Gastrocnemius medialis (tissue), 4 donors: ENCODE data around the gene TJP3. TPM values are rescaled to one million over a fixed set of nuclear protein-coding genes. Genes with fewer than 3 reads are reported as not detected.

Experiments
- ATAC-seq, 2 donors: fragments of 150-250 bp; one replicate each; pipeline ENCODE4 v1.9.1; 2016
- DNase-seq, 2 donors: peaks; one replicate each; pipeline ENCODE4 v3.0.0-alpha.2; 2019
- H3K27ac ChIP-seq, 4 donors: fragments of 200-600 bp; sonication (generic); 1 replicate in 1 of 4; 2 replicates in 3 of 4; pipeline ENCODE4 v1.5.1; 2016 to 2018; ENCODE audit warnings: mild to moderate bottlenecking in 2 of 4, moderate library complexity in 1 of 4
- H3K27me3 ChIP-seq, 3 donors: fragments of 200-600 bp; sonication (generic) in 2 of 3; 1 replicate in 1 of 3; 2 replicates in 2 of 3; pipeline versions ENCODE4 v1.5.1 to v1.6.0; 2016 to 2019; ENCODE audit warnings: mild to moderate bottlenecking in 1 of 3, moderate library complexity in 1 of 3
- H3K36me3 ChIP-seq, 2 donors: fragments of 200-600 bp; sonication (generic) in 1 of 2; one replicate each; pipeline ENCODE4 v1.5.1; 2017 to 2018
- H3K4me1 ChIP-seq, 2 donors: fragments of 200-600 bp; sonication (generic) in 1 of 2; one replicate each; pipeline ENCODE4 v1.5.1; 2016 to 2017; ENCODE audit warnings: mild to moderate bottlenecking in 2 of 2
- H3K4me3 ChIP-seq, 4 donors: fragments of 200-600 bp; sonication (generic) in 3 of 4; 1 replicate in 1 of 4; 2 replicates in 3 of 4; pipeline ENCODE4 v1.5.1; 2016 to 2019; ENCODE audit warnings: mild to moderate bottlenecking in 2 of 4
- H3K9me3 ChIP-seq, 3 donors: fragments of 200-600 bp; sonication (generic) in 2 of 3; 1 replicate in 1 of 3; 2 replicates in 2 of 3; pipeline ENCODE4 v1.5.1; 2016 to 2019
- CTCF ChIP-seq, 5 experiments: fragments of 450-650 bp in 3 of 5; fragments of 200-600 bp in 2 of 5; sonication (generic) in 2 of 5; IDR thresholded peaks in 4 of 5; conservative IDR thresholded peaks in 1 of 5; 1 replicate in 4 of 5; 2 replicates in 1 of 5; pipeline ENCODE4 v1.5.1; 2016 to 2019; ENCODE audit warnings: antibody characterized with exemption in 5 of 5, mild to moderate bottlenecking in 3 of 5, moderate library complexity in 3 of 5
- POLR2A ChIP-seq, 2 donors: fragments of 450-650 bp; IDR thresholded peaks; one replicate each; pipeline ENCODE4 v1.6.1; 2017; ENCODE audit warnings: antibody characterized with exemption in 2 of 2, mild to moderate bottlenecking in 2 of 2, moderate library complexity in 2 of 2
- in situ Hi-C, 4 donors: fragments of 200-750 bp; cut with MboI; loops; one replicate each; pipeline versions ENCODE4 v1.15.0 to v1.8.0; 2017; ENCODE audit warnings: low sequenced_read_pairs in 4 of 4
- intact Hi-C: fragments of 100-400 bp; cut with DNase I; formaldehyde crosslinking; loops from one replicate; pipeline ENCODE4 v1.15.1; 2023; ENCODE audit warnings: low total_unique reads
- total RNA-seq, 4 donors: library from RNA; depleted of rRNA; stranded (reverse); fragments of >200 nt; gene quantifications; one replicate each; pipeline versions ENCODE4 v1.1.0 to v1.2.3, GENCODE V29; 2016

TJP3 gene
- total RNA-seq, 4 donors from 2014 or later, result 0.67 to 3.7 (median 1.7) TPM

GRCh38 chr19:3733549-3734309 is 25.5 kb downstream of the TJP3 start:
- Histone ChIP-seq H3K27me3 (peaks cover 0 to 4% (median 4%) of the 10 kb centered on the region in 3 donors), H3K4me1 (no peaks in the 10 kb centered on the region), H3K9me3 (no peaks in the 10 kb centered on the region), H3K4me3 (no peak overlapping the region), H3K27ac (no peak overlapping the region), H3K36me3 (no peaks in the 10 kb centered on the region)
- ATAC-seq, result no peak
- no peak for DNase-seq
- no peak for TF ChIP-seq CTCF (IDR thresholded peaks at IDR 0.05 in 4 of 5, conservative IDR thresholded peaks at IDR 0.05 in 1 of 5)
- TF ChIP-seq POLR2A (IDR thresholded peaks at IDR 0.05), result no peak
- intact Hi-C loops (no loop called here), in situ Hi-C loops (no loop called here)

- DNase-seq, result no peak
- no peaks in the 10 kb centered on the region for H3K36me3 ChIP-seq
- no peak overlapping the region for H3K4me3 ChIP-seq
- no peak overlapping the region for H3K27ac ChIP-seq
- in situ Hi-C loops (no loop called here), intact Hi-C loops (no loop called here)
- no peaks in the 10 kb centered on the region for H3K4me1 ChIP-seq
- no peaks in the 10 kb centered on the region for H3K9me3 ChIP-seq
- H3K27me3 ChIP-seq, result peaks cover 0 to 4% (median 4%) of the 10 kb centered on the region in 3 donors
- TF ChIP-seq POLR2A (IDR thresholded peaks at IDR 0.05), result no peak
- no peak for TF ChIP-seq CTCF (IDR thresholded peaks at IDR 0.05 in 4 of 5, conservative IDR thresholded peaks at IDR 0.05 in 1 of 5)
- ATAC-seq, result no peak
These were observed 26.1 kb downstream of the TJP3 start for GRCh38 chr19:3734310-3734600.

- Histone ChIP-seq H3K36me3 (no peaks in the 10 kb centered on the region), H3K4me3 (no peak overlapping the region), H3K27me3 (peaks cover 0 to 6% (median 4%) of the 10 kb centered on the region in 3 donors), H3K9me3 (no peaks in the 10 kb centered on the region), H3K27ac (no peak overlapping the region), H3K4me1 (no peaks in the 10 kb centered on the region)
- in situ Hi-C loops (no loop called here), intact Hi-C loops (no loop called here)
- TF ChIP-seq POLR2A (IDR thresholded peaks at IDR 0.05) (no peak), CTCF (IDR thresholded peaks at IDR 0.05 in 4 of 5, conservative IDR thresholded peaks at IDR 0.05 in 1 of 5) (no peak)
- DNase-seq (no peak), ATAC-seq (no peak)
These were observed 28.0 kb downstream of the TJP3 start for GRCh38 chr19:3736106-3736724.

- no peaks in the 10 kb centered on the region for H3K9me3 ChIP-seq
- in situ Hi-C loops (no loop called here), intact Hi-C loops (no loop called here)
- no peak overlapping the region for H3K27ac ChIP-seq
- no peaks in the 10 kb centered on the region for H3K4me1 ChIP-seq
- H3K4me3 ChIP-seq, result no peak overlapping the region
- H3K27me3 ChIP-seq, result peaks cover 0 to 6% (median 4%) of the 10 kb centered on the region in 3 donors
- no peaks in the 10 kb centered on the region for H3K36me3 ChIP-seq
- no peak for TF ChIP-seq POLR2A (IDR thresholded peaks at IDR 0.05)
- TF ChIP-seq CTCF (IDR thresholded peaks at IDR 0.05 in 4 of 5, conservative IDR thresholded peaks at IDR 0.05 in 1 of 5), result no peak
- DNase-seq (no peak), ATAC-seq (no peak)
These were observed 29.5 kb downstream of the TJP3 start for GRCh38 chr19:3737487-3738205.
